GM19238 (cell line): ENCODE data around the gene ATRAID.
"Not testable (repeated sequence)": the region's sequence is repeated elsewhere in the genome, so short reads cannot be mapped to it uniquely, and the experiment has no call there.

ENCODE experiments used
- DNase-seq: peaks from one replicate; pipeline ENCODE4 v3.0.0; 2011; ENCODE audit warnings: low spot score; ENCODE audit not compliant: insufficient read length

Gene ATRAID

GRCh38 chr2:27194538-27195354 lies 17.1 kb upstream of the ATRAID start:
- no peak for DNase-seq

- not testable (repeated sequence) for DNase-seq
These were observed 16.0 kb upstream of the ATRAID start for GRCh38 chr2:27195799-27196198.

GRCh38 chr2:27198068-27198467 lies 13.8 kb upstream of the ATRAID start:
- not testable (repeated sequence) for DNase-seq

GRCh38 chr2:27198627-27199026 lies 13.2 kb upstream of the ATRAID start:
- DNase-seq, result no peak

- DNase-seq, result no peak
These were observed 12.6 kb upstream of the ATRAID start for GRCh38 chr2:27199241-27199640.

GRCh38 chr2:27201675-27202074 lies 10.2 kb upstream of the ATRAID start:
- DNase-seq, result no peak

- no peak for DNase-seq
These were observed 9.0 kb upstream of the ATRAID start for GRCh38 chr2:27202854-27203253.

GRCh38 chr2:27203741-27204140 lies 8.1 kb upstream of the ATRAID start:
- no peak for DNase-seq

- DNase-seq, result no peak
These were observed 7.3 kb upstream of the ATRAID start for GRCh38 chr2:27204566-27204965.

- DNase-seq, result no peak
These were observed 6.6 kb upstream of the ATRAID start for GRCh38 chr2:27205206-27205605.

GRCh38 chr2:27206346-27206745 lies 5.5 kb upstream of the ATRAID start:
- no peak for DNase-seq

- DNase-seq, result no peak
These were observed 3.3 kb upstream of the ATRAID start for GRCh38 chr2:27208486-27209050.

- DNase-seq, result no peak
These were observed 2.0 kb upstream of the ATRAID start for GRCh38 chr2:27209621-27210401.

GRCh38 chr2:27211241-27211942 lies 449 bp upstream of the ATRAID start:
- DNase-seq, result no peak

GRCh38 chr2:27212626-27213471 lies 1.0 kb downstream of the ATRAID start:
- DNase-seq, result peak; percentile 42

- DNase-seq, result no peak
These were observed 3.1 kb downstream of the ATRAID start for GRCh38 chr2:27214941-27215340.

- DNase-seq, result no peak
These were observed 4.7 kb downstream of the ATRAID start for GRCh38 chr2:27216416-27217137.

GRCh38 chr2:27217173-27218121 lies 5.6 kb downstream of the ATRAID start, which contains the start of gene CAD:
Gene CAD, plus strand, starts transcription at chr2:27217369. Its CDS starts 183 bp downstream, at chr2:27217552.
- peak; percentile 87 for DNase-seq

GRCh38 chr2:27218614-27219013 lies 6.8 kb downstream of the ATRAID start:
- no peak for DNase-seq
